8988T (cell line): ENCODE measurements around the gene USP34.
"Not testable (repeated sequence)": the region's sequence is repeated elsewhere in the genome, so short reads cannot be mapped to it uniquely, and the experiment has no call there.

ENCODE experiments used
- DNase-seq: peaks from one replicate; pipeline ENCODE4 v3.0.0; 2011

USP34 gene

GRCh38 chr2:61470965-61471904 lies at the start of gene USP34:
Gene USP34, minus strand, starts transcription at chr2:61471087. Its CDS starts 395 bp downstream, at chr2:61470692.
- DNase-seq = peak; percentile 82

GRCh38 chr2:61520261-61520660 lies 49.4 kb upstream of the USP34 start:
- no peak for DNase-seq

- no peak for DNase-seq
Measured at GRCh38 chr2:61512768-61513398, 42.0 kb upstream of the USP34 start.

- no peak for DNase-seq
Measured at GRCh38 chr2:61510674-61511671, 40.1 kb upstream of the USP34 start.

GRCh38 chr2:61504949-61505348 lies 34.1 kb upstream of the USP34 start:
- DNase-seq = no peak

GRCh38 chr2:61499060-61499459 lies 28.2 kb upstream of the USP34 start:
- no peak for DNase-seq

GRCh38 chr2:61493523-61493942 lies 22.6 kb upstream of the USP34 start:
- no peak for DNase-seq

- no peak for DNase-seq
Measured at GRCh38 chr2:61492476-61492875, 21.6 kb upstream of the USP34 start.

GRCh38 chr2:61485281-61485680 lies 14.4 kb upstream of the USP34 start:
- no peak for DNase-seq

GRCh38 chr2:61478086-61478485 lies 7.2 kb upstream of the USP34 start:
- no peak for DNase-seq

- DNase-seq = not testable (repeated sequence)
Measured at GRCh38 chr2:61476929-61477589, 6.2 kb upstream of the USP34 start.

- no peak for DNase-seq
Measured at GRCh38 chr2:61471905-61472805, 1.3 kb upstream of the USP34 start.

- peak; percentile 78 for DNase-seq
Measured at GRCh38 chr2:61470122-61470951, 550 bp downstream of the USP34 start.

- no peak for DNase-seq
Measured at GRCh38 chr2:61469424-61470121, 1.3 kb downstream of the USP34 start.

GRCh38 chr2:61468231-61468630 lies 2.7 kb downstream of the USP34 start:
- DNase-seq = not testable (repeated sequence)

GRCh38 chr2:61465045-61465444 lies 5.8 kb downstream of the USP34 start:
- no peak for DNase-seq

GRCh38 chr2:61463769-61464475 lies 7.0 kb downstream of the USP34 start:
- DNase-seq = no peak

GRCh38 chr2:61461404-61461803 lies 9.5 kb downstream of the USP34 start:
- no peak for DNase-seq

- DNase-seq = no peak
Measured at GRCh38 chr2:61460163-61460562, 10.7 kb downstream of the USP34 start.
